Embryonic facial prominence (tissue), 1 donor: ENCODE measurements around the gene SPINK13.
"Not testable (repeated sequence)": the region's sequence is repeated elsewhere in the genome, so short reads cannot be mapped to it uniquely, and the experiment has no call there.

Source experiments
- DNase-seq: peaks from one replicate; pipeline ENCODE4 v3.0.0-alpha.2; 2016; ENCODE audit errors: extremely low spot score

Gene SPINK13

DNA sequence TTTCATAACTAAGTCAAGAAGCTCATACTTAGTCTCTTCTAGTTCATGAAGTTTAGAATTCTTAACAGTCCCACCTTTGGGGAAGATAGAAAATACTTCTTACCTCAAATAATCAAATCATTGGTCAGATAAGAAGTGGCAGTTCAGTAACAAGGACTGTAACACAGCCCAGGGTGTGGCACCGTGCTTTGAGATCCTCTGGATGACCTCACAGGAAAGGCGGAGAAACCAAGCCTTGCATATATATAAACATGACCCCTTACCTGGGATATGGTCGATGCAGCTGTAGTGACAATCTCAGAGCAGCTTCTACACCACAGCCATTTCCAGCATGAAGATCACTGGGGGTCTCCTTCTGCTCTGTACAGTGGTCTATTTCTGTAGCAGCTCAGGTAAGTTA lies 43.6 kb downstream of the SPINK13 start, which contains the start of gene SPINK7:
SPINK7 (plus strand) TSS at position 271 of the 400 bp plus-strand sequence; CDS start at position 332, 61 bp downstream.
- no peak for DNase-seq

DNA sequence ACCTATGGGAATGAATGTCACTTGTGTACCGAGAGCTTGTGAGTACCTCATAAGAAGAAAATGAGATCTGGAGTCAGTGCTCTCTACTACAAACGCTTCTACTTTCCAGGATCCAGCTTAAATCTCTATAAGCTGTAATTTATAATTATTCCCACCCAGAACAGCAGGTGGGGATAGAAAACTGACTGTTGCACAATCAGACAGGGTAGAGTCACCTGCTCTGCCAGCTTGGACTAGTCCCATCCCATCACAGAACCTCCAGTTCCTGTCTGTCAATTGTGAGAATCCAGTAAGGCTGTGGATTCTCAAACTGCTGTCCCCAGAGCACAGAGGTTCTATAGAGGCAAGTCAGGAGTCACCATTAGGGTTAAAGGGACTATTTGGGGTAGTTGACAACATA lies 45.6 kb downstream of the SPINK13 start:
- no peak for DNase-seq

DNA sequence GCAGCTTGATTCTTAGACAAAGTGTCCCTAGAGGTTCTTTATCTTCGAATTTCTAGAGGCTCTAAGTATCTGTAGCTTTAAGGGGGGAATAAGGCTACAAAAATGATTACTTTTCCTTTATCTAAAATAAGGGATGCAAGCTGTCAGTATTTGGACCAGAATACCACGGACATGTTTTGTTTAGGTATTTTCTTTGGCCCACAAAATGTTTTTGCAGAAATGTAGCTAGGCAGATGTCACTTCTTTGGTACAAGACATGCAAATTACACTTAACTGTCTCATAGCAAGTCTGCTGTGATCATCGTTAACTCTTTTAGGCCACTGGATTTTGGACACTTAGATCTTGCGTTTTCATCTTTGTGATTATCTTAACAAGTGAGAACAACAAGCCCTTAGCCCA lies 46.1 kb downstream of the SPINK13 start:
- DNase-seq = no peak

DNA sequence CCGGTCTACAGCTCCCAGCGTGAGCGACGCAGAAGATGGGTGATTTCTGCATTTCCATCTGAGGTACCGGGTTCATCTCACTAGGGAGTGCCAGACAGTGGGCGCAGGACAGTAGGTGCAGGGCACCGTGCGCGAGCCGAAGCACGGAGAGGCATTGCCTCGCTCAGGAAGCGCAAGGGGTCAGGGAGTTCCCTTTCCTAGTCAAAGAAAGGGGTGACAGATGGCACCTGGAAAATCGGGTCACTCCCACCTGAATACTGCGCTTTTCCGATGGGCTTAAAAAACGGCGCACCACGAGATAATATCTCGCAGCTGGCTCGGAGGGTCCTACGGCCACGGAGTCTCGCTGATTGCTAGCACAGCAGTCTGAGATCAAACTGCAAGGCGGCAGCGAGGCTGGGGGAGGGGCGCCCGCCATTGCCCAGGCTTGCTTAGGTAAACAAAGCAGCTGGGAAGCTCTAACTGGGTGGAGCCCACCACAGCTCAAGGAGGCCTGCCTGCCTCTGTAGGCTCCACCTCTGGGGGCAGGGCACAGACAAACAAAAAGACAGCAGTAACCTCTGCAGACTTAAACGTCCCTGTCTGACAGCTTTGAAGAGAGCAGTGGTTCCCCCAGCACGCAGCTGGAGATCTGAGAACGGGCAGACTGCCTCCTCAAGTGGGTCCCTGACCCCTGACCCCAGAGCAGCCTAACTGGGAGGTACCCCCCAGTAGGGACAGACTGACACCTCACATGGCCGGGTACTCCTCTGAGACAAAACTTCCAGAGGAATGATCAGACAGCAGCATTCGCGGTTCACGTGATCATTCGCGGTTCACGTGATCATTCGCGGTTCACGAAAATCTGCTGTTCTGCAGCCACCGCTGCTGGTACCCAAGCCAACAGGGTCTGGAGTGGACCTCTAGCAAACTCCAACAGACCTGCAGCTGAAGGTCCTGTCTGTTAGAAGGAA lies 51.7 kb downstream of the SPINK13 start:
- not testable (repeated sequence) for DNase-seq

DNA sequence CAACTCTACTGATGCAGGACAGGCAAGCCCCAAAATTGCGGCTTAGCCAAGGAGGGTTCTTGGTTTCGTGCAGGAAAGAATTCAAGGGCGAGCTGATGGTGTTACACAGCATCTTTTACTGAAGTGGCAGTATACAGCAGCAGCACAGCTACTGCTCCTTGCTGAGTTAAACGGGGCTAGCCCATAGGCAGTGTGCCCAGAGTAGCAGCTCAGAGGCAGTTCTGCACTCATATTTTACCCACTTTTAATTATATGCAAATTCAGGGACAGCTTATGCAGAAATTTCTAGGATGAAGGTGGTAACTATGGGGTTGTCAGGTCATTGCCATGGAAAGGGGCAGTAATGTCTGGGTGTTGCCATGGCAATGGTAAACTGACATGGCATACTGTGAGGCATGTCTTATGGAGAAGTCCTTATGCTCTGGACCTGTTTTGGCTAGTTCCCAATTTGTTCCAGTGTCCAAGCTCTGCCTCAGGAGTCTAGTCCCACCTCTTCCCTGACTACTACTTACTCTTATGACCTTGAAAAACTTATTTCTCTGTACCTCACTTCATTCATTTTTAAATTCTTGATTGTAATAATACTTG lies 64.8 kb downstream of the SPINK13 start:
- no peak for DNase-seq

DNA sequence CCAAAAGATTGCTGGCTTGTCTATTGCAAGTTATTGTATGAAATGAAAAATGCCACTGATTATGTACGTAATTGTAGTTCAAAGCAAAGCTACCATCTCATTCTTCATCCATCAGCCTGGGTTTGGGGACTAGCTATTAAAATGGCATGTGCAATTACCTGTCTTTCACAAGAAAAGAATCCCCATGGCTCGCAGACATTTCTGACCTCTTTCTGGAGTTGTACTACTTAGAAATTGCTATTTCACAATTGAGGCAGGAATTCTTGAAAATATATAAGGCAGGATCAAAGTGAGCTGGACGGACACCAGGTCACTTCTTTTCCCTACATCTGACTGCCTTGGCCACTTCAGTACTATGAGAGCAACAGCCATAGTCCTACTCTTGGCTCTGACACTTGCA lies 66.7 kb downstream of the SPINK13 start, which contains the start of gene SPINK9:
SPINK9 (plus strand) TSS at position 301 of the 400 bp plus-strand sequence; CDS start at position 356, 55 bp downstream.
- DNase-seq = no peak
